Endothelial cell of umbilical vein (primary cell): ENCODE results near the gene TMPRSS3. TPM values are rescaled to one million over a fixed set of nuclear protein-coding genes. Genes with fewer than 3 reads are reported as not detected.

ENCODE experiments used
- BruUV-seq: library from RNA; stranded (reverse); fragments of 400-500 nt; replicated peaks from 2 replicates; lab custom pipeline; 2021; lab: Mats Ljungman, UMichigan
- CTCF ChIA-PET: fragments of 300-600, 350-600 bp; sonication (Branson Sonifier 250); formaldehyde crosslinking; loops from one replicate; lab custom pipeline; 2021; ENCODE audit warnings: antibody characterized with exemption, inconsistent platforms; lab: Charles Lee
- POLR2A ChIA-PET: fragments of 300-600, 350-600 bp; sonication (Branson Sonifier 250); formaldehyde crosslinking; loops from one replicate; lab custom pipeline; 2021; ENCODE audit warnings: antibody characterized with exemption, inconsistent platforms; lab: Charles Lee
- DNase-seq: peaks from one replicate; pipeline ENCODE4 v3.0.0-alpha.2; 2011; ENCODE audit warnings: low read depth, low spot score
- FAIRE-seq: peaks from 2 replicates; lab custom pipeline; 2011; peaks lifted over from hg19 to GRCh38; lab: Jason Lieb, UNC
- H2AFZ ChIP-seq: 2 replicates; pipeline ENCODE4 v1.6.0; 2012; ENCODE audit warnings: low read depth, low read length, control low read depth, inconsistent platforms
- H3K27ac ChIP-seq: 2 replicates; pipeline ENCODE4 v1.5.1; 2011; ENCODE audit warnings: low read depth, mild to moderate bottlenecking, control low read depth, low read length, moderate library complexity; ENCODE audit not compliant: insufficient read depth
- H3K27me3 ChIP-seq, 2 experiments: 2 replicates each; pipeline versions ENCODE4 v1.6.0 to v1.6.1; 2011; ENCODE audit warnings: low read length in 2 of 2, mixed read lengths in 1 of 2; ENCODE audit not compliant: control insufficient read depth in 2 of 2, insufficient read depth in 2 of 2
- H3K36me3 ChIP-seq, 2 experiments: 2 replicates in 1 of 2; 3 replicates in 1 of 2; pipeline ENCODE4 v1.5.1; 2011; ENCODE audit warnings: low read length in 2 of 2, mild to moderate bottlenecking in 1 of 2, moderate library complexity in 1 of 2; ENCODE audit not compliant: control insufficient read depth in 2 of 2, insufficient read depth in 2 of 2; ENCODE audit errors: extremely low read depth in 1 of 2
- H3K4me1 ChIP-seq: 3 replicates; pipeline ENCODE4 v1.5.1; 2011; ENCODE audit warnings: mild to moderate bottlenecking, low read length; ENCODE audit not compliant: control insufficient read depth, insufficient read depth; ENCODE audit errors: extremely low read depth
- H3K4me2 ChIP-seq: 2 replicates; pipeline ENCODE4 v1.6.1; 2011; ENCODE audit warnings: low read length, control low read depth, mixed read lengths; ENCODE audit not compliant: insufficient read depth
- H3K4me3 ChIP-seq, 3 experiments: fragments of 200-600 bp in 1 of 3; sonication (generic), shearing (Covaris generic) in 1 of 3; replicated peaks in 1 of 3; 2 replicates each; pipeline ENCODE4 v1.5.1; 2011 to 2016; ENCODE audit warnings: control low read depth in 3 of 3, low read length in 3 of 3, mild to moderate bottlenecking in 2 of 3, inconsistent platforms in 1 of 3, low read depth in 1 of 3, moderate library complexity in 1 of 3; ENCODE audit not compliant: insufficient read depth in 1 of 3
- H3K79me2 ChIP-seq: 2 replicates; pipeline ENCODE4 v1.6.0; 2012; ENCODE audit warnings: low read length, inconsistent platforms; ENCODE audit not compliant: control insufficient read depth, insufficient read depth
- H3K9ac ChIP-seq: replicated peaks from 2 replicates; pipeline ENCODE3; 2011; ENCODE audit warnings: low read length, control low read depth; ENCODE audit not compliant: insufficient read depth; ENCODE audit errors: extremely low read depth
- H3K9me1 ChIP-seq: replicated peaks from 3 replicates; pipeline ENCODE4 v1.6.0; 2011; ENCODE audit warnings: mild to moderate bottlenecking, low read length; ENCODE audit not compliant: control insufficient read depth, insufficient read depth; ENCODE audit errors: extremely low read depth
- H3K9me3 ChIP-seq: replicated peaks from 2 replicates; pipeline ENCODE4 v1.5.1; 2012; ENCODE audit warnings: low read length, inconsistent platforms; ENCODE audit not compliant: control insufficient read depth, insufficient read depth
- H4K20me1 ChIP-seq: replicated peaks from 2 replicates; pipeline ENCODE3; 2011; ENCODE audit warnings: mild to moderate bottlenecking, low read length; ENCODE audit not compliant: control insufficient read depth, insufficient read depth; ENCODE audit errors: extremely low read depth
- CTCF ChIP-seq, 2 donors: IDR thresholded peaks; 1 replicate in 1 of 2; 2 replicates in 1 of 2; pipeline ENCODE4 v1.5.1; 2011; ENCODE audit warnings: low read length in 2 of 2, mild to moderate bottlenecking in 2 of 2, moderate library complexity in 2 of 2, control low read depth in 1 of 2, inconsistent platforms in 1 of 2, low read depth in 1 of 2; ENCODE audit not compliant: insufficient read depth in 1 of 2; ENCODE audit errors: extremely low read depth in 1 of 2
- EZH2 ChIP-seq: IDR thresholded peaks from 2 replicates; pipeline ENCODE4 v1.6.1; 2012; ENCODE audit warnings: borderline replicate concordance, low read depth, mild to moderate bottlenecking, moderate library complexity, low read length, inconsistent platforms; ENCODE audit not compliant: severe bottlenecking
- FOS ChIP-seq: IDR thresholded peaks from 2 replicates; pipeline ENCODE4 v1.6.1; 2011; ENCODE audit warnings: mild to moderate bottlenecking, low read length, moderate library complexity, borderline replicate concordance; ENCODE audit not compliant: insufficient read depth
- GATA2 ChIP-seq: IDR thresholded peaks from 2 replicates; pipeline ENCODE4 v1.7.0; 2011; ENCODE audit warnings: low read depth, mild to moderate bottlenecking, moderate library complexity, mixed read lengths, low read length; ENCODE audit not compliant: insufficient read length, insufficient read depth
- MAX ChIP-seq: IDR thresholded peaks from 2 replicates; pipeline ENCODE4 v1.6.1; 2011; ENCODE audit not compliant: insufficient read depth, insufficient read length
- MYC ChIP-seq: IDR thresholded peaks from one replicate; pipeline ENCODE4 v1.6.1; 2011; ENCODE audit warnings: mild to moderate bottlenecking, low read depth, low read length
- dilution Hi-C: fragments of 300-500 bp; cut with MboI; formaldehyde crosslinking; loops from one replicate; pipeline ENCODE4 v1.15.0; 2019; ENCODE audit warnings: low sequenced_read_pairs; ENCODE audit not compliant: extremely low pct_ligation_motif_present
- intact Hi-C: fragments of 100-400 bp; cut with micrococcal nuclease; formaldehyde crosslinking; loops from one replicate; pipeline ENCODE4 v1.10.0; 2022
- polyA plus RNA-seq, 4 experiments: library from polyadenylated mRNA; depleted of rRNA in 3 of 4; stranded (reverse) in 3 of 4; unstranded in 1 of 4; fragments of >200 nt; gene quantifications; 2 replicates each; pipeline versions ENCODE4 v1.2.1 to v1.2.3, GENCODE V29; 2011 to 2012; ENCODE audit warnings: missing spikeins in 1 of 4
- total RNA-seq: library from RNA; stranded (reverse); gene quantifications from 2 replicates; pipeline ENCODE4 v1.2.3, GENCODE V29; 2021

Gene TMPRSS3
- total and polyA plus RNA-seq, 2 donors (not counting 3 experiments of a cell fraction or from before 2014, with no cell fraction given): not detected

GRCh38 chr21:42349420-42350317, 46.2 kb downstream of the TMPRSS3 start:
- H3K4me2 ChIP-seq: no peak overlapping the region
- FAIRE-seq (no peak), DNase-seq (no peak)
- H3K9ac ChIP-seq: no peak overlapping the region
- H3K27me3 ChIP-seq: no peaks in the 10 kb centered on the region
- no peak overlapping the region for H2AFZ ChIP-seq
- no peaks in the 10 kb centered on the region for H3K36me3 ChIP-seq
- no peaks in the 10 kb centered on the region for H4K20me1 ChIP-seq
- TF ChIP-seq GATA2 (no peak), MYC (no peak), MAX (no peak), CTCF (IDR thresholded peaks at IDR 0.05; ENCODE audit: extremely low read depth in 1 of 2, insufficient read depth in 1 of 2, low read depth in 1 of 2, low read length in 2 of 2) (no peak), EZH2 (no peak), FOS (no peak)
- BruUV-seq: no TSS peak
- ChIA-PET CTCF (interaction anchor here (1.0 to 1.1 kb wide), 2 partner anchors 11 to 40 kb away, joined by 3 to 7 read pairs; no protein-coding TSS in a partner anchor), POLR2A (no interaction called here)
- intact Hi-C loops (no loop called here), dilution Hi-C loops (no loop called here)
- no peak overlapping the region for H3K4me3 ChIP-seq
- H3K4me1 ChIP-seq: no peaks in the 10 kb centered on the region
- no peaks in the 10 kb centered on the region for H3K79me2 ChIP-seq
- H3K9me3 ChIP-seq: no peaks in the 10 kb centered on the region
- no peaks in the 10 kb centered on the region for H3K9me1 ChIP-seq
- no peak overlapping the region for H3K27ac ChIP-seq
